Neural cell (in vitro differentiated cells): ENCODE results near the gene CDC42BPB. TPM values are rescaled to one million over a fixed set of nuclear protein-coding genes. Genes with fewer than 3 reads are reported as not detected.

Experiments
- H2AFZ ChIP-seq: fragments of 200-600, 300-800 bp; sonication (generic), shearing (Covaris generic); 2 replicates; pipeline ENCODE4 v1.6.0; 2014; ENCODE audit warnings: low read depth, mild to moderate bottlenecking, antibody characterized with exemption, low read length, moderate library complexity
- H3F3A ChIP-seq: fragments of 200-600 bp; shearing (Covaris generic); 2 replicates; pipeline ENCODE4 v1.6.1; 2016; ENCODE audit warnings: mild to moderate bottlenecking, moderate library complexity, mixed read lengths, antibody characterized with exemption, low read length; ENCODE audit not compliant: insufficient read depth, poor library complexity, severe bottlenecking
- H3K27ac ChIP-seq: fragments of 200-600, 300-800 bp; sonication (generic), shearing (Covaris generic); 2 replicates; pipeline ENCODE4 v1.5.1; 2014; ENCODE audit warnings: mild to moderate bottlenecking, low read length, moderate library complexity
- H3K27me3 ChIP-seq: fragments of 300-800, 200-600 bp; sonication (generic), shearing (Covaris generic); 2 replicates; pipeline ENCODE4 v1.6.0; 2014; ENCODE audit warnings: mild to moderate bottlenecking, low read depth, low read length, moderate library complexity; ENCODE audit not compliant: insufficient read depth
- H3K36me3 ChIP-seq: fragments of 300-800, 200-600 bp; sonication (generic), shearing (Covaris generic); 2 replicates; pipeline ENCODE4 v1.5.1; 2014; ENCODE audit warnings: mild to moderate bottlenecking, antibody characterized with exemption, low read length, moderate library complexity; ENCODE audit not compliant: insufficient read depth
- H3K4me2 ChIP-seq: fragments of 300-800, 200-600 bp; sonication (generic), shearing (Covaris generic); 2 replicates; pipeline ENCODE4 v1.6.0; 2014; ENCODE audit warnings: mild to moderate bottlenecking, low read length
- H3K4me3 ChIP-seq: fragments of 300-800, 200-600 bp; sonication (generic), shearing (Covaris generic); 2 replicates; pipeline ENCODE4 v1.5.1; 2014; ENCODE audit warnings: mild to moderate bottlenecking, low read length, moderate library complexity
- H3K79me2 ChIP-seq: fragments of 200-600 bp; shearing (Covaris generic); replicated peaks from 2 replicates; pipeline ENCODE4 v1.6.0; 2014; ENCODE audit warnings: mild to moderate bottlenecking, low read length, moderate library complexity; ENCODE audit not compliant: insufficient read depth
- H3K9ac ChIP-seq: fragments of 300-800, 200-600 bp; sonication (generic), shearing (Covaris generic); 2 replicates; pipeline ENCODE4 v1.6.1; 2016; ENCODE audit warnings: mild to moderate bottlenecking, low read length, mixed read lengths
- H3K9me2 ChIP-seq: fragments of 200-600 bp; shearing (Covaris generic); 2 replicates; pipeline ENCODE4 v1.6.1; 2016; ENCODE audit warnings: mild to moderate bottlenecking, low read length, mixed read lengths; ENCODE audit not compliant: insufficient read depth
- H3K9me3 ChIP-seq: fragments of 200-600, 300-800 bp; sonication (generic), shearing (Covaris generic); 2 replicates; pipeline ENCODE4 v1.6.1; 2016; ENCODE audit warnings: mild to moderate bottlenecking, mixed run types, low read length, moderate library complexity, mixed read lengths
- H4K20me1 ChIP-seq: fragments of 200-600 bp; shearing (Covaris generic); 2 replicates; pipeline ENCODE4 v1.6.1; 2016; ENCODE audit warnings: mild to moderate bottlenecking, mixed run types; ENCODE audit not compliant: insufficient read depth
- EP300 ChIP-seq: fragments of 450-650 bp; conservative IDR thresholded peaks from 2 replicates; pipeline ENCODE4 v1.6.1; 2014; ENCODE audit warnings: antibody characterized with exemption, mild to moderate bottlenecking, moderate library complexity; ENCODE audit not compliant: poor library complexity, severe bottlenecking
- EZH2 ChIP-seq: fragments of 200-600, 300-800 bp; shearing (Covaris generic), sonication (generic); IDR thresholded peaks from 2 replicates; pipeline ENCODE4 v1.6.1; 2014; ENCODE audit warnings: antibody characterized with exemption, low read length, borderline replicate concordance, mild to moderate bottlenecking; ENCODE audit not compliant: insufficient read depth, poor library complexity, severe bottlenecking
- MXI1 ChIP-seq: fragments of 450-650 bp; conservative IDR thresholded peaks from 2 replicates; pipeline ENCODE4 v1.6.1; 2014; ENCODE audit warnings: antibody characterized with exemption, mild to moderate bottlenecking; ENCODE audit not compliant: poor library complexity, severe bottlenecking
- POLR2AphosphoS5 ChIP-seq: IDR thresholded peaks from 2 replicates; pipeline ENCODE4 v1.6.1; 2012
- RAD21 ChIP-seq: fragments of 450-650 bp; conservative IDR thresholded peaks from 2 replicates; pipeline ENCODE4 v1.6.1; 2014; ENCODE audit warnings: antibody characterized with exemption, mild to moderate bottlenecking, moderate library complexity
- SMC3 ChIP-seq: fragments of 450-650 bp; conservative IDR thresholded peaks from 2 replicates; pipeline ENCODE4 v1.6.1; 2014; ENCODE audit warnings: antibody characterized with exemption, mild to moderate bottlenecking, moderate library complexity; ENCODE audit not compliant: poor library complexity
- TAF1 ChIP-seq: IDR thresholded peaks from 2 replicates; pipeline ENCODE4 v1.6.1; 2012; ENCODE audit warnings: low read depth
- polyA plus RNA-seq: library from polyadenylated mRNA; depleted of rRNA; stranded (reverse); fragments of >200 nt; gene quantifications from 2 replicates; pipeline ENCODE4 v1.2.3, GENCODE V29; 2014
- TF ChIP-seq, protein P1 (sequence below): fragments of 450-650 bp; IDR thresholded peaks from 2 replicates; pipeline ENCODE4 v1.5.1; 2014; ENCODE audit warnings: antibody characterized with exemption, mild to moderate bottlenecking, moderate library complexity; ENCODE audit not compliant: poor library complexity, severe bottlenecking
- TF ChIP-seq, protein P2 (sequence below): IDR thresholded peaks from 2 replicates; pipeline ENCODE4 v1.6.1; 2012; ENCODE audit warnings: borderline replicate concordance

The CDC42BPB gene
- polyA plus RNA-seq, 1 donor from 2014 or later, result 43.8 TPM

DNA sequence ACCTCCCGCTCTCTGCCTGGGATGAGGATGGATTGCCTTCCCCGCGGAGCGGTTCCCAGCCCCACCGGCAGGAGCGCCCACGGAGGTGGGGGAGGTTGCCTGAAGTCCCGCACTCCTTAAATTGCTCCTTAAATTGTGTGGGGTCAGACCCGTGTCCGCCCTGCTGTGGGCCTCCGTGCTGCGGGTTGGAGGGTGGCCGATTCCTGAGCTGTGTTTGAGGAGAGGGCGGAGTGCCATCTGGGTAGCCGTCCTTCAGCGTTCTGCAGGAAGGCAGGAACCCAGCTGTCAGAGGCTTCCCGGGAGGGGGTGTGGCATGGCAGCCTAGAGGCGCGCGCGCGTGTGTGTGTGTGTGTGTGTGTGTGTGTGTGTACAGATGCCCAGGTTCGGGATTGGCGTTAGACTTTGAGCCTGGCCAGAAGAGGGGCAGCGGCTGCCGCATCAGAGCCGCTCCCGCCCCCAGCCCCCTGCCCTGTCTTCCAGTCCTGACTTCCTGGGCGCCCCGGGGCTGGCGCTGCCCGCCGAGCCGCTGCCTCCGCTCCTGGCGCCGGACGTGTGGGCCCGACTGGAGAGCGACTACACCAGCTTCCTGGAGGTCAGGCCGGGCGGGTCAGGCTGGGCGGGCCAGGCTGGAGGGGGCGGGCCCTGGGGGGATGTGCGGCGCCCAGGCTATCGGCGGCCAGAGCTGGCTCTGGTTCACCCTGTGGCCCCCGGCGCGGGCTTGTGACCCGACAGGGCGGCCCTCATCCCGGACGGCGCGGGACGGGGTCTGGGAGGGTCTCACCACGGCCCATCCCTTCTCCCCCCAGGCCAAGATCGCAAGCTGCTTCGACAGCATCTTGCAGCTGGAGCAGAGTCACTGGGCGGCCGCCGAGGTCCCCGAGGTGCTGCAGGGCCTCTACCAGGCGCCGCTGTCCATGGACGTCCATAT is 46.4 kb upstream of the CDC42BPB start:
- Histone ChIP-seq H3K27ac (no peak overlapping the region), H3K9me3 (no peaks in the 10 kb centered on the region), H3K9me2 (no peaks in the 10 kb centered on the region), H3K27me3 (peaks cover 38% of the 10 kb centered on the region), H3K9ac (no peak overlapping the region), H4K20me1 (no peaks in the 10 kb centered on the region), H3K79me2 (no peaks in the 10 kb centered on the region), H3K4me3 (no peak overlapping the region), H3K4me2 (no peak overlapping the region), H3K36me3 (no peaks in the 10 kb centered on the region), H2AFZ (no peak overlapping the region), H3F3A (no peaks in the 10 kb centered on the region)
- TF ChIP-seq RAD21 (no peak), EP300 (no peak), MXI1 (no peak), TAF1 (no peak), POLR2AphosphoS5 (no peak), EZH2 (no peak), SMC3 (no peak)
- TF ChIP-seq, protein P1, sequence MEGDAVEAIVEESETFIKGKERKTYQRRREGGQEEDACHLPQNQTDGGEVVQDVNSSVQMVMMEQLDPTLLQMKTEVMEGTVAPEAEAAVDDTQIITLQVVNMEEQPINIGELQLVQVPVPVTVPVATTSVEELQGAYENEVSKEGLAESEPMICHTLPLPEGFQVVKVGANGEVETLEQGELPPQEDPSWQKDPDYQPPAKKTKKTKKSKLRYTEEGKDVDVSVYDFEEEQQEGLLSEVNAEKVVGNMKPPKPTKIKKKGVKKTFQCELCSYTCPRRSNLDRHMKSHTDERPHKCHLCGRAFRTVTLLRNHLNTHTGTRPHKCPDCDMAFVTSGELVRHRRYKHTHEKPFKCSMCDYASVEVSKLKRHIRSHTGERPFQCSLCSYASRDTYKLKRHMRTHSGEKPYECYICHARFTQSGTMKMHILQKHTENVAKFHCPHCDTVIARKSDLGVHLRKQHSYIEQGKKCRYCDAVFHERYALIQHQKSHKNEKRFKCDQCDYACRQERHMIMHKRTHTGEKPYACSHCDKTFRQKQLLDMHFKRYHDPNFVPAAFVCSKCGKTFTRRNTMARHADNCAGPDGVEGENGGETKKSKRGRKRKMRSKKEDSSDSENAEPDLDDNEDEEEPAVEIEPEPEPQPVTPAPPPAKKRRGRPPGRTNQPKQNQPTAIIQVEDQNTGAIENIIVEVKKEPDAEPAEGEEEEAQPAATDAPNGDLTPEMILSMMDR, result no peak
- TF ChIP-seq, protein P2, sequence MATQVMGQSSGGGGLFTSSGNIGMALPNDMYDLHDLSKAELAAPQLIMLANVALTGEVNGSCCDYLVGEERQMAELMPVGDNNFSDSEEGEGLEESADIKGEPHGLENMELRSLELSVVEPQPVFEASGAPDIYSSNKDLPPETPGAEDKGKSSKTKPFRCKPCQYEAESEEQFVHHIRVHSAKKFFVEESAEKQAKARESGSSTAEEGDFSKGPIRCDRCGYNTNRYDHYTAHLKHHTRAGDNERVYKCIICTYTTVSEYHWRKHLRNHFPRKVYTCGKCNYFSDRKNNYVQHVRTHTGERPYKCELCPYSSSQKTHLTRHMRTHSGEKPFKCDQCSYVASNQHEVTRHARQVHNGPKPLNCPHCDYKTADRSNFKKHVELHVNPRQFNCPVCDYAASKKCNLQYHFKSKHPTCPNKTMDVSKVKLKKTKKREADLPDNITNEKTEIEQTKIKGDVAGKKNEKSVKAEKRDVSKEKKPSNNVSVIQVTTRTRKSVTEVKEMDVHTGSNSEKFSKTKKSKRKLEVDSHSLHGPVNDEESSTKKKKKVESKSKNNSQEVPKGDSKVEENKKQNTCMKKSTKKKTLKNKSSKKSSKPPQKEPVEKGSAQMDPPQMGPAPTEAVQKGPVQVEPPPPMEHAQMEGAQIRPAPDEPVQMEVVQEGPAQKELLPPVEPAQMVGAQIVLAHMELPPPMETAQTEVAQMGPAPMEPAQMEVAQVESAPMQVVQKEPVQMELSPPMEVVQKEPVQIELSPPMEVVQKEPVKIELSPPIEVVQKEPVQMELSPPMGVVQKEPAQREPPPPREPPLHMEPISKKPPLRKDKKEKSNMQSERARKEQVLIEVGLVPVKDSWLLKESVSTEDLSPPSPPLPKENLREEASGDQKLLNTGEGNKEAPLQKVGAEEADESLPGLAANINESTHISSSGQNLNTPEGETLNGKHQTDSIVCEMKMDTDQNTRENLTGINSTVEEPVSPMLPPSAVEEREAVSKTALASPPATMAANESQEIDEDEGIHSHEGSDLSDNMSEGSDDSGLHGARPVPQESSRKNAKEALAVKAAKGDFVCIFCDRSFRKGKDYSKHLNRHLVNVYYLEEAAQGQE, result no peak

DNA sequence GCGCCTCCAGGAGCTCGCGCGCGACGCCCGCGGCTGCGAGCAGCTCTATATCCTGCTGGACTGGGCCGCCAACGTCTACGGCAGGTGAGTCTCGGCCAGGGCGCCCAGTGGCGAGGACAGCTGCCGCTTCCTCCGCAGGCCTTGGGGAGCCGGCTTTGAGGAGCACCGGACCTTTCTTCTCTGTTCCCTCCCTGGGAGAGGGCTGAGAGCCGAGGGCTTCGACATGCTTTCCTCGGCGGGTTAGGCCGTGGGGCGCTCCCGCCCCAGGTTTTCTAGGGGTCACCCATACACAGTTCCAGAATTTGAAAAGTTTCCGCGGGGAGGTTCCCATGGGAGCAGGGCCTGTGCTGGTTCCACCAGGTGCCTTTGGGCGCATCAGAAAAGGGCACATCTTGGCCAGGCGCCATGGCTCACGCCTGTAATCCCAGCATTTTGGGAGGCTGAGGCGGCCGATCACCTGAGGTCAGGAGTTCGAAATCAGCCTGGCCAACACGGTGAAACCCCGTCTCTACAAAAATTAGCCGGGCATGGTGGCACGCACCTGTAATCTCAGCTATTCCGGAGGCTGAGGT is 45.4 kb upstream of the CDC42BPB start:
- no peak overlapping the region for H3K9ac ChIP-seq
- H3K9me2 ChIP-seq, result no peaks in the 10 kb centered on the region
- no peak overlapping the region for H3K27ac ChIP-seq
- no peaks in the 10 kb centered on the region for H3F3A ChIP-seq
- no peaks in the 10 kb centered on the region for H3K36me3 ChIP-seq
- H3K79me2 ChIP-seq, result no peaks in the 10 kb centered on the region
- no peak overlapping the region for H2AFZ ChIP-seq
- H3K4me3 ChIP-seq, result no peak overlapping the region
- H3K9me3 ChIP-seq, result no peaks in the 10 kb centered on the region
- H3K27me3 ChIP-seq, result peaks cover 38% of the 10 kb centered on the region
- no peak overlapping the region for H3K4me2 ChIP-seq
- TF ChIP-seq MXI1 (no peak), TAF1 (no peak), EP300 (no peak), SMC3 (no peak), POLR2AphosphoS5 (no peak), RAD21 (no peak), EZH2 (no peak)
- TF ChIP-seq, protein P1, result no peak
- TF ChIP-seq, protein P2, result no peak
- no peaks in the 10 kb centered on the region for H4K20me1 ChIP-seq
